ENCODE measurements around the gene DAZAP2.

GRCh38 chr12:51238510-51239334 is at the start of gene DAZAP2:
- TF ChIP-seq CTCF (IDR thresholded peaks at IDR 0.05) (peak in 1 of 2 donors; percentile 28), POLR2A (IDR thresholded peaks at IDR 0.05) (peak; percentile 81 to 96)

All from suprapubic skin (tissue), 3 donors.